Peyer's patch (tissue), 4 donors: ENCODE data around the gene PSD4. TPM values are rescaled to one million over a fixed set of nuclear protein-coding genes. Genes with fewer than 3 reads are reported as not detected.
A peak's percentile ranks its signal among the peaks of the same experiment; 100 is the strongest.

ENCODE experiments used
- DNase-seq, 3 donors: peaks; one replicate each; pipeline ENCODE4 v3.0.0-alpha.2; 2017 to 2019
- H3K27ac ChIP-seq, 4 donors: fragments of 200-600 bp; sonication (generic); one replicate each; pipeline ENCODE4 v1.5.1; 2016 to 2019
- H3K27me3 ChIP-seq, 2 donors: fragments of 200-600 bp; sonication (generic); one replicate each; pipeline ENCODE4 v1.5.1; 2019
- H3K36me3 ChIP-seq, 3 donors: fragments of 200-600 bp; sonication (generic); one replicate each; pipeline ENCODE4 v1.5.1; 2016 to 2019
- H3K4me1 ChIP-seq, 4 donors: fragments of 200-600 bp; sonication (generic); one replicate each; pipeline ENCODE4 v1.5.1; 2016 to 2019
- H3K4me3 ChIP-seq, 4 donors: fragments of 200-600 bp; sonication (generic); 1 replicate in 3 of 4; 2 replicates in 1 of 4; pipeline ENCODE4 v1.5.1; 2016 to 2019; ENCODE audit warnings: mild to moderate bottlenecking in 1 of 4
- H3K9me3 ChIP-seq, 4 donors: fragments of 200-600 bp; sonication (generic); one replicate each; pipeline ENCODE4 v1.5.1; 2016 to 2019; ENCODE audit warnings: mild to moderate bottlenecking in 1 of 4
- POLR2A ChIP-seq, 2 donors: fragments of 450-650 bp; IDR thresholded peaks; one replicate each; pipeline ENCODE4 v1.5.1; 2017; ENCODE audit warnings: antibody characterized with exemption in 2 of 2, mild to moderate bottlenecking in 2 of 2, moderate library complexity in 2 of 2
- total RNA-seq, 4 donors: library from RNA; depleted of rRNA; stranded (reverse); fragments of >200 nt; gene quantifications; one replicate each; pipeline ENCODE4 v1.1.0, GENCODE V29; 2016
- TF ChIP-seq, protein P1 (sequence below), 6 experiments: fragments of 450-650 bp in 4 of 6; fragments of 200-600 bp in 2 of 6; sonication (generic) in 1 of 6; IDR thresholded peaks; one replicate each; pipeline ENCODE4 v1.5.1; 2017 to 2019; ENCODE audit warnings: antibody characterized with exemption in 6 of 6, mild to moderate bottlenecking in 3 of 6, moderate library complexity in 1 of 6

The PSD4 gene
- total RNA-seq, 4 donors from 2014 or later: 125 to 284 (median 212) TPM

DNA sequence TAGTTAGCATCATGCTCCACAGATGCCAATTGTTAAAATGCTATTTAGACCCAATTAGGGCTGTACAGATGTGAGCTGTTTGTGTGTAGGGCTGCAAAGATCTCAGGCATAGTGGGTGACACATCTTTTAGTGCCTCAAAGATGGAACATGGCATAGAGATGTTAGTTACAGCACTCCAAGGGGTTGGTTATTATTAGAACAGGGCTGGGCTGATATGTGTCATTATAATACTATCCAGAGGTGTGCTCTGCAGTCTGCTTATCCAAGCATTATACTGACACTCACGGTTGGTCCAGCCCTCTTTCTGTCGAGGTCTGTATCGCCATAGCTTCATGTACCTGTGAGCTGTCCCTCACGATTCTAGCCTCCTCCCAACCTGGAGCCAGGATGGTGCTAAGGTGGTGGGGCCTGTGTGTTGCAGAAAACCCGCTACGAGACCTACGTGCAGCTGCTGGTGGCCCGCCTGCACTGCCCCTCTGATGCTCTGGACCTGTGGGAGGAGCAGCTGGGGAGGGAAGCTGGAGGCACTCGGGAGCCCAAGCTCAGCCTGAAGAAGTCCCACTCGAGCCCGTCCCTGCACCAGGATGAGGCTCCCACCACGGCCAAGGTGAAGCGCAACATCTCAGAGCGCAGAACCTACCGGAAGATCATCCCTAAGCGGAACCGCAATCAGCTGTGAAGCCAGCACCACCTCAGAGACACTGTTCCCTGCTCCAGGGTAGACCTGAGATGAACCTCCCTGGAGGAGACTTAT, 27.1 kb downstream of the PSD4 start:
- Histone ChIP-seq H3K27ac (peak overlapping the region in 2 of 4 donors; percentile 92 to 95), H3K36me3 (peaks cover 0 to 49% (median 0%) of the 10 kb centered on the region in 3 donors), H3K9me3 (no peaks in the 10 kb centered on the region), H3K4me1 (peaks cover 0 to 19% (median 6%) of the 10 kb centered on the region in 4 donors), H3K4me3 (peak overlapping the region in 1 of 4 donors; percentile 72), H3K27me3 (no peaks in the 10 kb centered on the region)
- peak in 1 of 3 donors; percentile 49 for DNase-seq
- TF ChIP-seq, protein P1, sequence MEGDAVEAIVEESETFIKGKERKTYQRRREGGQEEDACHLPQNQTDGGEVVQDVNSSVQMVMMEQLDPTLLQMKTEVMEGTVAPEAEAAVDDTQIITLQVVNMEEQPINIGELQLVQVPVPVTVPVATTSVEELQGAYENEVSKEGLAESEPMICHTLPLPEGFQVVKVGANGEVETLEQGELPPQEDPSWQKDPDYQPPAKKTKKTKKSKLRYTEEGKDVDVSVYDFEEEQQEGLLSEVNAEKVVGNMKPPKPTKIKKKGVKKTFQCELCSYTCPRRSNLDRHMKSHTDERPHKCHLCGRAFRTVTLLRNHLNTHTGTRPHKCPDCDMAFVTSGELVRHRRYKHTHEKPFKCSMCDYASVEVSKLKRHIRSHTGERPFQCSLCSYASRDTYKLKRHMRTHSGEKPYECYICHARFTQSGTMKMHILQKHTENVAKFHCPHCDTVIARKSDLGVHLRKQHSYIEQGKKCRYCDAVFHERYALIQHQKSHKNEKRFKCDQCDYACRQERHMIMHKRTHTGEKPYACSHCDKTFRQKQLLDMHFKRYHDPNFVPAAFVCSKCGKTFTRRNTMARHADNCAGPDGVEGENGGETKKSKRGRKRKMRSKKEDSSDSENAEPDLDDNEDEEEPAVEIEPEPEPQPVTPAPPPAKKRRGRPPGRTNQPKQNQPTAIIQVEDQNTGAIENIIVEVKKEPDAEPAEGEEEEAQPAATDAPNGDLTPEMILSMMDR (IDR thresholded peaks at IDR 0.05): peak in 1 of 6 experiments; percentile 15
- TF ChIP-seq POLR2A (IDR thresholded peaks at IDR 0.05): peak in 1 of 2 donors; percentile 28

DNA sequence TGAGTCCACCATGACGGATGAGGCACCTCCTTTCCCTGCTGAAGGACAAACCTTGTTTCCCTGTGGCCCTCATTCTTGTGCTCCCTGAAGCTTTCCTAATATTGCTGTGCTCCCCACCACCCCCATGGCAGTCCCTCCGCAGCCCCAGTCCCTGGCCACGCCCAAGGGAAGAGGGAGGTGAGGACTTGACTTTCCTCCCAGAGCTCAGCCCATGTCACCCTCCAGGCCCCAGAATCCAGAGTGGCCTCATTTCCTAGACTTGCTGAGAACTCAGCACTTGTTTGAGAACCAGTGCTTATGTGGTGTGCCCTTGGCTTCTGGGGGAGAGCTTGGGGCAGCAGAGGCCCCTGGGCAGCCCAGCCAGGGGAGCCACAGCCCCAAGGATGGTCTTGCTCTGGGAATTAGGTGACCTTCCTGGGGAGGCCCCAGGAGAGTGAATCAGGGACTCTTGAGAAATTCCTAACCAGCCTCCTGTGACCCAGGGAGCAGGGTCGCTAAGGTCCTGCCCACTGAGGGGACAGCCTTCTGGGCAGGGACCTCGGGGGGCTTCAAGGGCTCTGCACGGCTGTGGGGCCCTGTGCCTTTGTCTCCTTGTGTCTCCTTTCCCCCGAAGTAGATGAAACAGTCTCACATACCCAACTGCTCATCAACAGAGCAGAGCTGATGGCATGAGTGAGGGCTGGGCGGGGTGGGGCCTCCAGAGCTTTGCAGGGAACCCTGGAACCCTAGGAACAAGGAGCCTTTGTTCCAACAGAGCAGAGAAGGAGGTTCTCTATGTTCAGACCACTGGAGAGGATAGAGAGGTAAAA, 27.9 kb downstream of the PSD4 start:
- TF ChIP-seq POLR2A (IDR thresholded peaks at IDR 0.05): no peak
- TF ChIP-seq, protein P1 (IDR thresholded peaks at IDR 0.05): no peak
- peaks cover 0 to 27% (median 6%) of the 10 kb centered on the region in 4 donors for H3K4me1 ChIP-seq
- H3K4me3 ChIP-seq: no peak overlapping the region
- DNase-seq: peak in 1 of 3 donors; percentile 43
- no peaks in the 10 kb centered on the region for H3K27me3 ChIP-seq
- H3K36me3 ChIP-seq: peaks cover 0 to 42% (median 0%) of the 10 kb centered on the region in 3 donors
- no peaks in the 10 kb centered on the region for H3K9me3 ChIP-seq
- peak overlapping the region in 2 of 4 donors; percentile 37 to 92 for H3K27ac ChIP-seq

DNA sequence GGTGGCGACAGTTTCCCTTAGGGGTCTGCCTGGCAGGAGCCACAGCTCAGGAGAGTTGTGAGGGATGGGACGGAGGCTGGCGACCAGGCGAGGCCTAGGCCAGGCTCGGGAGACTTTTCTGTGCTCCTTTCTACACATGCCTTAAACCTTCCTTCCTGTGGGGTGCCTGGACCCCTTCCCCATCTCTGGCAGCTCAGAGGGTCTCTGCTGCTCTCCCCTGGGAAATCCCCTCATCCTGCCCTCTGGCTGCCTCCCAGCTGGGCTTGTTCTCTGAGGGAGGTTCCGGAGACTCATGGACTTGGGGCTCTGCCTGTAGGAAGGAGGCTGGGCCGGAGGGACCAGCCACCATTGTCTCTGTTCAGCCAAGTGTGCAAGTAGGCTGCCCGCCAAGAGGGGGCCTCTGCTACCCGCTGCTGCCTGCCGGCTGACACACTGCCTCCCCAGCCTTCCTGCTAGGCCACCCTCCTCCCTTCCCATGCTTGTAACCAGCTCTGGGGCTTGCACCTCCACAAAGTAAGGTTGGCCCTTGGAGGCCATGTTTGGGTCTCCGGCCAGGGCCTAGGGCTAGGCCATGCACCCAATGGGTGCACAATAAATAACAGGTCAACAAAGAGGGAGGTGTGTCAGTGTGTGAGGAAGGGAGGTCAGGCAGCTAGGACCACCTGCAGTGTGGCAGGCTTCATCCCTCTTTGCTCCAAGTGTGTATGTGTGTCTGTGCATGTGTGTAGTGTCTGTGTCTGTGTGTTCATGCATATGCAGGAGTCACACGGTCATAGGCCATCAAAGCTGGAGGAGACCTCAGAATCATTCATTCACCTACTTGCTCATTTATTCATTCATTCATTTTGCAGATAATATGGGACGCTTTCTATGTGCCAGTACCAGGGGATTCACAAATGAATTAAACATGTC, 28.8 kb downstream of the PSD4 start:
- peak in 1 of 3 donors; percentile 46 for DNase-seq
- H3K9me3 ChIP-seq: no peaks in the 10 kb centered on the region
- H3K36me3 ChIP-seq: peaks cover 0 to 33% (median 0%) of the 10 kb centered on the region in 3 donors
- no peak overlapping the region for H3K4me3 ChIP-seq
- peaks cover 0 to 30% (median 8%) of the 10 kb centered on the region in 4 donors for H3K4me1 ChIP-seq
- TF ChIP-seq, protein P1 (IDR thresholded peaks at IDR 0.05): no peak
- no peak for TF ChIP-seq POLR2A (IDR thresholded peaks at IDR 0.05)
- H3K27ac ChIP-seq: peak overlapping the region in 2 of 4 donors; percentile 37 to 92
- no peaks in the 10 kb centered on the region for H3K27me3 ChIP-seq

DNA sequence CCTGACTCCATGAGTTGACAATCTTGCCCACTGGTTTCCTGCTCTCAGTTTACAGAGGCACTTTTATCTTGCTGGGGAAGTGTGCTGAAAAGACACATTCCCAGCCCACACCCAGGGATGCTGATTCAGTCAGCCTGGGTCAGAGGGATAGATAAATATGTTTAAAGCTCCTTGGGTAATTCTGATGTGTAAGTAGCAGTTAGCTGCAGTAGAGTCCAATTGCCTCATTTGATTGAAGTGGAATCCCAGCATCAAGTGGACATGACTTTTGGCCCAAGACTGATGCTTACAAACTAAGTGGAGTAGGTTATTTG, 29.4 kb downstream of the PSD4 start:
- H3K4me3 ChIP-seq: no peak overlapping the region
- no peak for TF ChIP-seq POLR2A (IDR thresholded peaks at IDR 0.05)
- TF ChIP-seq, protein P1 (IDR thresholded peaks at IDR 0.05): no peak
- no peaks in the 10 kb centered on the region for H3K27me3 ChIP-seq
- peaks cover 0 to 25% (median 8%) of the 10 kb centered on the region in 4 donors for H3K4me1 ChIP-seq
- H3K36me3 ChIP-seq: peaks cover 0 to 29% (median 0%) of the 10 kb centered on the region in 3 donors
- H3K9me3 ChIP-seq: no peaks in the 10 kb centered on the region
- H3K27ac ChIP-seq: peak overlapping the region in 1 of 4 donors; percentile 92
- DNase-seq: peak in 1 of 3 donors; percentile 7
